HG03520 (cell line): Measurements from ENCODE around the gene DUSP2.
A peak's percentile ranks its signal among the peaks of the same experiment; 100 is the strongest.

ENCODE experiments used
- ATAC-seq: cut with Tn5 transposase; IDR thresholded peaks from one replicate; pipeline ENCODE4 v1.9.1; 2021; ENCODE audit warnings: mild to moderate bottlenecking, moderate library complexity; ENCODE audit not compliant: unreplicated experiment

The DUSP2 gene, protein sequence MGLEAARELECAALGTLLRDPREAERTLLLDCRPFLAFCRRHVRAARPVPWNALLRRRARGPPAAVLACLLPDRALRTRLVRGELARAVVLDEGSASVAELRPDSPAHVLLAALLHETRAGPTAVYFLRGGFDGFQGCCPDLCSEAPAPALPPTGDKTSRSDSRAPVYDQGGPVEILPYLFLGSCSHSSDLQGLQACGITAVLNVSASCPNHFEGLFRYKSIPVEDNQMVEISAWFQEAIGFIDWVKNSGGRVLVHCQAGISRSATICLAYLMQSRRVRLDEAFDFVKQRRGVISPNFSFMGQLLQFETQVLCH

DNA sequence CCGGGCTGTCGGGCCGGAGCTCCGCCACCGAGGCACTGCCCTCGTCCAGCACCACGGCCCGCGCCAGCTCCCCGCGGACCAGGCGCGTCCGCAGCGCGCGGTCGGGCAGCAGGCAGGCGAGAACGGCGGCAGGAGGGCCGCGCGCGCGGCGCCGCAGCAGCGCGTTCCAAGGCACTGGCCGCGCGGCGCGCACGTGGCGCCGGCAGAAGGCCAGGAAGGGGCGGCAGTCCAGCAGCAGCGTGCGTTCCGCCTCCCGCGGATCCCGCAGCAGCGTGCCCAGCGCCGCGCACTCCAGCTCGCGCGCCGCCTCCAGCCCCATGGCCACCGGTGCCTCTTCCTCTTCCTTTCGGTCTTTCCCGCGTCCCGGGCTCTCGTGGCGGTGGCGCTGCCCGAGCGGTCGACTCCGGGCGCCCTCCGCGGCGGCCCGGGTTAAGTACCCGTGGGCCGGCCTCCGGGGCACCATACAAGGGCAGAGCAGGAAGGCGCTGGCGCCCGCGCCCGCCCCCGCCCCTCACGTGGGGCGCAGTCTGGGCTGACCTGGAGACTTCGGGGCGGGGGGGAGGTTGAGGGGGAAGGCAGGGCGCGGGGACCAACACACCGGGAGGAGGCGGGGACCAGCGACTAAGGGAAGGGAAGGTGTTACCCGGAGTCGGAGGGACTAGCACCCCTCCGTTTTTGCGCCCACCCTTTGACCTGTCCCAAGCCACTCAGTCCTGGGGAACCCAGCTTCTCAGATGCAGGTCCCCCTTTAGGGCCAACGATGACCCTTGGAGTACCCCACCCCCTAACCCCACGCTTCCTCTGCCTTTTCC lies at the start of gene DUSP2:
DUSP2 (minus strand) TSS at position 405 of the 812 bp plus-strand sequence; CDS start at position 319, 86 bp downstream.
- peak; percentile 54 for ATAC-seq

DNA sequence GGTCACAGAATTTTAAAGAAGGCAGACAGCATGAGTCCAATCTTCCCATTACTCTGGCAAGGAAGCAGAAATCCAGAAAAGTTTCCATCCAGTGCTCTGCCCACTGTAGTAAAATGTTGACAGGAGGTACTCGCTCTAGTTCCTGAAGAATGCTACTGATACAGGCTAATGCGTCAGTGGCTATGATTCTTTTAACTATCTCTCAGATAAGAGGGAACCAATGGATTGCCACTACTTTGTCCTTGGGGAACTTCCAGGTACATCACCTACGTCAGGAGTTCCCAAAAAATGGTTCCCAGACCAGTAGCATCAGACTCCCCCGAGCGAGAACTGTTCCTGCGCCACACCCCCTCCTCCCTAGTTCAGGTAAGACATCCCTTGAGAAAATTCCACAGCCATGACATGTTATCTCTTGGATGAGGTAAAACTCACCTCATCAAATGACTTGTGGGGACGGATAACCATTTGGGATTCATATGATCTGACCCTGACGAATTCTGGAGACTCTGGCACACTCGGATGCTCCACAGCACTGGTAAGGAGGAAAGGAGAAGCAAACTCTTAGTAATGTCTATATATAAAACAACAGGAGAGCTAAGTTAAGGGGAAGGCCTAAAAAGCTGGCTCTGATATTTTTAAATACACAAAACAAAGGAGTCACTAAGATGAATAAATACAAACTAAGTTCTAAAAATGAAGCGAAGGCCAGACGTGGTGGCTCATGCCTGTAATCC lies 46.9 kb upstream of the DUSP2 start:
- ATAC-seq, result no peak

DNA sequence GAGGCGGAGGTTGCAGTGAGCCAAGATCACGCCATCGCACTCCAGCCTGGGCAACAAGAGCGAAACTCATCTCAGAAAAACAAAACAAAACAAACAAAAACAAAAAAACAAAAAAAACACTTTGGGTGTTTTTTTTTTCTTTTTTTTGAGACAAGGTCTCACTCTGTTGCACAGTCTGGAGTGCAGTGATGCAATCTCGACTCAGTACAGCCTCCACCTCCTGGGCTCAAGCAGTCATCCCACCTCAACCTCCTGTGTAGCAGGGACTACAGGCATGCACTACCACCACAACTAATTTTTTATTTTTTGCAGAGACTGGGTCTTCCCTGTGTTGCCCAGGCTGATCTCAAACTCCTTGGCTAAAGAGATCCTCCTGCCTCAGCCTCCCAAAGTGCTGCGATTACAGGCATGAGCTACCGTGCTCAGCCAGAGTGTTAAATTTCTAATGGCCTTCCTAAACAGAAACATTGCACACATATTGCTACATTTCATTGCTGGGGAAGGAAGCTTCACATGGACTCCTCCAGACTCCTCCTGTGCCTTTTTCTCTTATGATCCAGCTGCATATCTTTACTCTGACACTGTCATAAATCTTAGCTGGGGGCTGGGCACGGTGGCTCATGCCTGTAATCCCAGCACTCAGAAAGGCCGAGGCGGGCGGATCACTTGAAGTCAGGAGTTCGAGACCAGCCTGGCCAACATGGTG lies 43.7 kb upstream of the DUSP2 start:
- ATAC-seq, result no peak

DNA sequence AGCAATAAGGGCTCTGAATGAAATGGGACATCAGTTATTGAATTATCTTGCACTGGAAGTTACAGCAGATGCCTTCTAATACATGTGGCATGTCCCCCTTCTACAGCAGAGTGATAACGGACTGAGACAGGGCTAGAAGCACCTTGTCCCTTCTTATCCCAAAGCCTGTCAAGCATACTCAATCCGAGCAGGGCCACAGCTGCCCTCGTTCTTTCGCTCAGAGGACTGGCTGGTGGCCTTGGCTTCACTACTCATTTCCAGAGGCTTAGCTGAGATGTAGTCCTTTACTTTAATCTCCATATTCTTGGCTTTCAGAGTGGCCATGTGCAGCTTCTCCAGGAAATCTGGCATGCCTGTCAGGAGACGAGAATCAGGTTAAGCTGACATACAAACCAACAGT lies 41.3 kb upstream of the DUSP2 start:
- no peak for ATAC-seq

DNA sequence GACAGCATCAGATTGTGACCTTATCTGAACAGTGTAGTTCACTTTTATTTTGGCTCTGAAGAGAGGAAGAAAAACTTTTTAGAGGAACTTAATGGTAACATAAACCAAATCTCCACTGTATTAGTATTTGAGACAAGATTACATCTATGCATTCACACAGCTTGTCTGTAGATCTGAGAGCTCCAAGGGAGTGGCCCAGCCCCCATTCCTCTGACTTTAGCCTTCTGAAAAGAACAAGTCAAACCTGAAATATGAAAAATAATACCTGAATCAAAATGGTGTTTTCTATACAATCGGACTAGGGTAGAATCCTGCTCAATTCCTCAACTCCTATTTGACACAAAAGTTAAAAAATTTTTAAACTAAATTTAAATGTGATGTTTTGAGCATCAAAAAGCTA lies 40.3 kb upstream of the DUSP2 start:
- ATAC-seq, result no peak

GRCh38 chr2:96184989-96185388 lies 39.7 kb upstream of the DUSP2 start:
- ATAC-seq, result no peak

GRCh38 chr2:96184188-96184587 lies 38.9 kb upstream of the DUSP2 start:
- no peak for ATAC-seq

DNA sequence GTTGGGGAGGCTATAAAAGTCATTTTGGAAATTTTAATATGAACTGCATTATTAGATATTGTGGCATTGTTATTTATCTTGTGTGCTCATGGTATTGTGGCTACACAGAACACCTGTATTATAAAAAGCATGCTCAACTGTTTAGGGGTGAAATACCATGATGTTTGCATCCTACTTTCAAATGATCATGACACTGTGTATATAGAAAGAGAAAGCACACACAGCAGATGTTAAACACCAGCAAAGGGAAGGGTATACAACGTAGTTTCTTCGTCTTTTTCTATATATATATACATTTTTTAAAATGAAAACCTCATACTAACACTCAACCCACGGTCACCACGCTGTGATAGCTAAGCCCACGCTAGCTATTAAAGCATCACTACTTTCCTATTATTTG lies 36.3 kb upstream of the DUSP2 start:
- ATAC-seq, result no peak

DNA sequence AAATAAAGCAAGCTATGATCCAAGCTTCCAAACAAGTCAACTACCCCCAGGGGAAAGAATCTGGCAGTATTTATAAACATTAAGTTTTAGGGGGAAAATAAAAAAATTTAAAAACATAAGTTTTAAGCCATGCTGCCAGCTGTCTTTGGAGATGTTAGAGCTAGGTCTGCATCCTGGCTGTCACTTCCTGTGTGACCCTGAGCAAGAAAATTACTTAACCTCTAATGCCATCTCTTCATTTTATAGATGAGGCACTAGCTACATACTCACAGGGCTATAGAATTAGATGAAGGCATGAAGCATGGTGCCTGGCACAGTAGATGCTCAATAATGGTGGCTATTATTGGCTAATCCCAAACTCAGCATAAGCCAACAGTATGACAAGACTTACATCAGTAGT lies 35.3 kb upstream of the DUSP2 start:
- ATAC-seq, result no peak

DNA sequence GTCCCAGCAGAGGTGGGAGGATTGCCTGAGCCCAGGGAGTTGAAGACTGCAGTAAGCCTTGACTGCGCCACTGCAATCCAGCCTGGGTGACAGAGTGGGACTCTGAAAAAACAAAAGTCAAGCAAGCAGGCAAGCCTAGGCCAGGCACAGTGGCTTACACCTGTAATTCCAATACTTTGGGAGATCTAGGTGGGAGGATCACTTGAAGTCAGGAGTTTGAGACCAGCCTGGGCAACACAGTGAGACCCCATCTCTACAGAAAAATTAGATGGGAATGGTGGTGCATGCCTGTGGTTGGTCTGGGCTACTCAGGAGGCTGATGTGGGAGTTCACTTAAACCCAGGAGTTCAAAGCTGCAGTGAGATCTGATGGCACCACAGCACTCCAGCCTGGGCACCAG lies 34.8 kb upstream of the DUSP2 start:
- ATAC-seq, result no peak

DNA sequence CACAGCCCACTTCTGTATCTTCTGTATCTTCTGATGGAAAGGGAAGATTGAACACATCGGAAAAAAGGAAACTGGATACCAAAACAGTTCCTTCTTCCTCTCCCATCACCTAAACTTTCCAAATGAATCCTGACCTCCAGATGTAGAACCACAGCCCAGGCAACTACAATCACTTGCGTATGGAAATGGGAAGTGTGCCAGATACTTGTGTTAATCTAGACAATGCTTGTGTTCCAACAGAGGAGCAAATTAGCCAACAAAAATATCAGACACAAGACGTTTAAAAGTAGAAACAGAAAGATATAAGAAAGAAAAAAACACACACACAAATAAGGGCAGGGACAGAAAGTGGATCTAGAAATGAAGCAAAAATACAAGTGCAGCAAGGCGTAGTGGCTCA lies 31.4 kb upstream of the DUSP2 start:
- ATAC-seq, result no peak

- no peak for ATAC-seq
These were observed 30.7 kb upstream of the DUSP2 start for GRCh38 chr2:96175951-96176350.

DNA sequence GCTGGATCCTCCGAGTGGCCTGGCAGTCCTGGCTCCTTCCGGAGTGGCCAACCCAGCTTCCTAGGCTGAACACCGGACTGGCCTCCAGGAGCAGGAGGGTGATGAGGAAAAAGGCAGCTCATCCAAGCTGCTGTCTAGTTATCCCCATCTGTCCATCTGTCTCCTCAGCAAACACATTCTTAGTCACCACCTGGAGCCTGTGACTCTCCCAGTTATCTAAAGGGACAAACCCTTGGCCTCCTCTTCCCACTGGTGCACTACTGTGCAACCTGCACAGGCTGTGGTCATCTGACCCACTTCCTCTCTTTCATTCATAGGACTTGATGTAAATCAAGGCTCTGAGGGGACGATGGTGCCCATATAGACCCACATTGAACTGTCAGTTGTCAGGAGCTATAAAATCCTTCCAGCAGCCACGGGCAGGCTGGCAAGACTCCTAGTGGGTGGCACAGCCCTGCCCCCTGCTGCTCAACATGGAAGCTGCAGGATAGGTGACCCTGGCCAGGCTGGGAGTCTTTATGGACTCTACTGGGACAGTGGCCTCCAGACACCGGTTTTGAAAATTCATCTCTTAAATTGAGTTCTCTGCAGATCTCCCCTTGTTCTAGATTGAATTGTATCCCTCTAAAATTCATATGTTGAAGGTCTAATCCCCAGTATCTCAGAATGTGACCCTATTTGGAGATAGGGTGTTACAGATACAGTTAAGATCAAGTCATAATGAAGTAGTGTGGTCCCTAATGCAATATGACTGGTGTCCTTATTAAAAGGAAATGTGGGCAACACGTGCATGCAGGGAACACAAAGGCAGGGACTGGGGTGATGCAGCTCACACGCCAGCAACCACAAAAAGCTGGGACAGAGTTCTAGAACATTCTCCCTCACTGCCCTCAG lies 29.3 kb upstream of the DUSP2 start:
- peak; percentile 67 for ATAC-seq

DNA sequence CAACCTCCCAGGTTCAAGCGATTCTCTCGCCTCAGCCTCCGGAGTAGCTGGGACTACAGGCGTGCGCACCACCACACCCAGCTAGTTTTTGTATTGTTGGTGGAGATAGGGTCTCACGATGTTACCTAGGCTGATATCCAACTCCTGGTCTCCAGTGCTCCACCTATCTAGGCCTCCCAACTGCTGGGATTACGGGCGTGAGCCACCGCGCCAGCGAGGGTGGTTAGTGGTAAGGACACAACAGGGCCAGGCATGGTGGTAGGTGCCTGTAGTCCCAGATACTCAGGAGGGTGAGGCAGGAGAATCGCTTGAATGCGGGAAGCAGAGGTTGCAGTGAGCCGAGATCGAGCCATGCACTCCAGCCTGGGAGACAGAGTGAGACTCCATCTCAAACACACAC lies 26.6 kb upstream of the DUSP2 start:
- no peak for ATAC-seq

- no peak for ATAC-seq
These were observed 25.4 kb upstream of the DUSP2 start for GRCh38 chr2:96170626-96171025.

GRCh38 chr2:96169868-96170507 lies 24.7 kb upstream of the DUSP2 start:
- no peak for ATAC-seq

DNA sequence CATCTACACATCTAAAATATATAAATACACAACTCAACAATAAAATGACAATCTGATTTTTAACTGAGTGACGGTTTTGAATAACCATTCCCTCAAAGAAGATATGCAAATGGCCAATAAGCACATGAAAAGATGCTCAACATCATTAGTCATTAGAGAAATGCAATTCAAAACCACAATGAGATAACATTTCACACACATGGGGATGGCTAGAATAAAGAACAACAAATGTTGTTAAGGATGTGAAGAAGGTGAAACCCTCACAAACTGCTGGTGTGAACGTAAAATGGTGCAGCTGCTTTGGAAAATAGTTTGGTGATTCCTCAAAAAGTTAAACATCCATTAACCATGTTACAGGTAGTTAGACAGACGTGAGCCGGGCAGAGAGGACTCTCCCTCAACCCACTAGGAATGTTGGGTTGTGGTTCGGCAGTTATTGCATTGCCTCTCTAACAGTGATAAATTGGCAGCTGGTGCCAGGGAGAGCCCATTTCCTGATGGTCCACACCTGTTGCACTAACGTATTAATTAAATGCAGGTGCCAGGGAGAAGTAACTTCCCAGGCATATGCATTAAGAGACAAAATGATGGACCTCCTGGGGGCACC lies 22.3 kb upstream of the DUSP2 start:
- ATAC-seq, result no peak

DNA sequence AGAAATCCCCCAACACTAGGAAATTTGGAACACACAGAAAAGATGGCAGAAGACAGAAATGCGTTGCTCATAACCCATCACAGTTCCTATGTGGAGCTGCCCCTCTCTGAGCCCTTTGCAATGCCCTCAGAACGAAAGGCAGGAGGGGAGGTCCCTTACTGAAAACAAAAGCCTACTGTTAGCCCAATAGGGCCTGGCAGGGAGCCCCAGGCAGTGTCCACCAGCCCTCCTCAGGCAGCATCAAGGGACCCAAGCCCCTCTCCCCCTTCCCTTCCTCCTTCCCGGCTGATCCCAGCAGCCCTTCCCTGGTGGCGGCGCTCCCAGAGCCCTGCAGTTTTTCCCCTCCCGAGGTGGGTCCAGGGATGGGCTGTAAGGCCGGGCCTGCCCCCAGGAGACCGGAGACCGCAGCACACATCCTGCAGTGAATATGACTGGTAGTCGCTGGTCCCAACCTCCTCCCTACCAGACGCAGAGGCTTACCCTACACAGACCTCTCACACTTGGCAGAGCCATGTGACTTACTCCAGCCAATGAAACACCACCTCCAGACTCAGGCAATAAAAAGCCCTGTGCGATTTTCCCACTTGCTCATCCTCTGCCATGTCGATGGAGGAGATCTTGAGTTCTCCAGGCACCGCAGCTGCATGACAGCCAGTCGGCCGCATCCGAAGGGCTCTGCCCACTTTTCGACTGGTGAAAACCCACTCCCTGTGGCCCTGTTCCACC lies 19.4 kb upstream of the DUSP2 start:
- peak; percentile 65 for ATAC-seq
